ENCODE results near the gene HIVEP3. TPM values are rescaled to one million over a fixed set of nuclear protein-coding genes. Genes with fewer than 3 reads are reported as not detected.

Gene HIVEP3
- total RNA-seq, 6 experiments from 2014 or later: 1.4 to 3.9 (median 2.2) TPM

DNA sequence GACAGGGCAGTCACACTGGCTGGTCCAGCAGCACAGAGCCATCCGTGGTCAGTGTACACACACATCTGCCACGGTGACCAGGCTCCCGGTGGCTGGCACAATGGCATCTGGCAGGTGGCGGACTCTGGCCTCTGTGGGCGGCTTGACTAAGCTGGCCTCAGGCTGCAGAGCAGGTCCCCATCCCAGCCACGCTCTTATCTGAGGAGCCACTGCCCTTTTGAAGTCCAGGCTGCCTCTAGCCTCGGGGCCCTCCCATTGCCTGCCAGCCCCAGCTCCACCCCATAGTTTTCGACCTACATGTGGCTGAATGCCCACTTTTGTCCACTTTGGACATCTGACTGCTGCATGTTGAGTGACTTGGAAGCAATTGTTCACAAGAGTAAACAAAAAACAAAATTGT, 404.3 kb downstream of the HIVEP3 start:
- 28% methylated on average over 4 of the region's 8 CpGs for WGBS (ENCODE audit: insufficient coverage, low coverage, low lambda C conversion rate, missing lambda C conversion rate)
- no peak overlapping the region for H3K27ac ChIP-seq

DNA sequence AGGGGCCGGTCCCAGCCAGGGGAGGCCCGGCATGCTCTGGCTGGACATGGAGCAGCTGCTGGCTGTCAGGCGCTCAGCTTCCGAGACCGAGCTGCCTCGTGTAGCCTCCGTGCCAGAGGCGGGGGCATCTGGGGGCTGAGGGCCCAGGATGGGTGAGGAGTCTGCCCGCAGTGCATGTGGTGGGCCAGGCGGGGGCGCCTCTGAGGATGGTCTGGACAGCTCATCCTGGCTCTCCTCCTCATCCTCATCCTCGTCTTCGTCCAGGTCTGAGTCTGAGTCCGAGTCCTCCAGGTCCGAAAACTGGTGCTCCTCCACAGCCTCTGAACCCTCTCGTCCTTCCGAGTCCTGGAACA, 405.4 kb downstream of the HIVEP3 start:
- no peaks in the 10 kb centered on the region for H3K36me3 ChIP-seq
- TF ChIP-seq, protein P1, sequence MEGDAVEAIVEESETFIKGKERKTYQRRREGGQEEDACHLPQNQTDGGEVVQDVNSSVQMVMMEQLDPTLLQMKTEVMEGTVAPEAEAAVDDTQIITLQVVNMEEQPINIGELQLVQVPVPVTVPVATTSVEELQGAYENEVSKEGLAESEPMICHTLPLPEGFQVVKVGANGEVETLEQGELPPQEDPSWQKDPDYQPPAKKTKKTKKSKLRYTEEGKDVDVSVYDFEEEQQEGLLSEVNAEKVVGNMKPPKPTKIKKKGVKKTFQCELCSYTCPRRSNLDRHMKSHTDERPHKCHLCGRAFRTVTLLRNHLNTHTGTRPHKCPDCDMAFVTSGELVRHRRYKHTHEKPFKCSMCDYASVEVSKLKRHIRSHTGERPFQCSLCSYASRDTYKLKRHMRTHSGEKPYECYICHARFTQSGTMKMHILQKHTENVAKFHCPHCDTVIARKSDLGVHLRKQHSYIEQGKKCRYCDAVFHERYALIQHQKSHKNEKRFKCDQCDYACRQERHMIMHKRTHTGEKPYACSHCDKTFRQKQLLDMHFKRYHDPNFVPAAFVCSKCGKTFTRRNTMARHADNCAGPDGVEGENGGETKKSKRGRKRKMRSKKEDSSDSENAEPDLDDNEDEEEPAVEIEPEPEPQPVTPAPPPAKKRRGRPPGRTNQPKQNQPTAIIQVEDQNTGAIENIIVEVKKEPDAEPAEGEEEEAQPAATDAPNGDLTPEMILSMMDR (IDR thresholded peaks at IDR 0.05): peak in 1 of 4 donors; percentile 9
- TF ChIP-seq POLR2A (IDR thresholded peaks at IDR 0.05): no peak
- ATAC-seq (no peak), DNase-seq (no peak)
- H3K4me1 ChIP-seq: peaks cover 0 to 13% (median 3%) of the 10 kb centered on the region in 4 donors
- WGBS (ENCODE audit: insufficient coverage, low coverage, low lambda C conversion rate, missing lambda C conversion rate): no CpG with 5 or more reads among the region's 17 CpGs
- no peak overlapping the region for H3K27ac ChIP-seq
- intact Hi-C loops (cut with DNase I): no loop called here
- no peaks in the 10 kb centered on the region for H3K9me3 ChIP-seq
- H3K4me3 ChIP-seq: no peak overlapping the region
- no peaks in the 10 kb centered on the region for H3K27me3 ChIP-seq

More for the DNA sequence above, 404.3 kb downstream of the HIVEP3 start:
- peak; percentile 70 to 86 (median 72) for DNase-seq
- H3K27me3 ChIP-seq: no peaks in the 10 kb centered on the region
- ATAC-seq: peak; percentile 50 to 78 (median 56)
- intact Hi-C loops (cut with DNase I): no loop called here
- H3K9me3 ChIP-seq: no peaks in the 10 kb centered on the region
- H3K4me3 ChIP-seq: no peak overlapping the region
- no peak for TF ChIP-seq POLR2A (IDR thresholded peaks at IDR 0.05)
- TF ChIP-seq, protein P1 (IDR thresholded peaks at IDR 0.05): no peak
- no peaks in the 10 kb centered on the region for H3K36me3 ChIP-seq
- peaks cover 0 to 13% (median 3%) of the 10 kb centered on the region in 4 donors for H3K4me1 ChIP-seq

DNA sequence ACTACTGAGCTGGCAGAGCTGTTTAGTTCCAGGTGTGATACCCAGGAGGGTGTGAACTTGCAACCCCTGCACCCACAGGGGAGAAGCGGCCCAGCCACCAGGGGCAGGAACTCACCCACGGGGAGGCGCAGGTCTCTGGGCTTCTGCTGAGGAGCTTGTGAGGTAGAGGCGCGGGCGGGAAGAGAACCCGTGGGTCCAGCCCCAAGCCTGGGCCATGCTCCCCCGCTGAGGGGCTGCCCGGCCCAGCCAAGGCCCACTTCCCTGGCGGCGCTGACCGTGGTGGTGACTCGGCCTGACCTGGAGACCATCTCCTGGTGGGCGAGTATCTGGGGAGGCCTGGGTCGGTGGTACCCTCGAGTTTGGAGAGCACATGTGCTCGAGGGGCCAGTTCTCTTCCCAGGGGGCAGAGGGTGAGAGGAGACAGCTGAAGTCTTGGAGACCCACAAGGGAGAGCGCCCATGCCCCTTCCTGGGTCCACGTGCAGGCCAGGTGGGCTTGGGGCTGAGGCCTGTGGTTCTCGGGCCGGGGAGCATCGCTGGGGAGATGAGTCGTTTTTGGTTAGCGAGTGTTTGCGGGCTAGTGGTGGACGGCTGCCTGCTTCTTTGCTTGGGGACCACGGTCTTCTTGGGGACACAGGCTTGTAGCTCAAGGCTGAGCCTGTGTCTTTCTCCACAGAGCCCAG, 405.9 kb downstream of the HIVEP3 start:
- H3K27ac ChIP-seq: no peak overlapping the region
- DNase-seq (no peak), ATAC-seq (no peak)
- WGBS (ENCODE audit: insufficient coverage, low coverage, low lambda C conversion rate, missing lambda C conversion rate): 93% methylated on average over 3 of the region's 27 CpGs
- H3K4me1 ChIP-seq: peaks cover 0 to 13% (median 3%) of the 10 kb centered on the region in 4 donors
- H3K36me3 ChIP-seq: no peaks in the 10 kb centered on the region
- no peak for TF ChIP-seq POLR2A (IDR thresholded peaks at IDR 0.05)
- TF ChIP-seq, protein P1 (IDR thresholded peaks at IDR 0.05): no peak
- H3K4me3 ChIP-seq: no peak overlapping the region
- no peaks in the 10 kb centered on the region for H3K27me3 ChIP-seq
- no peaks in the 10 kb centered on the region for H3K9me3 ChIP-seq
- intact Hi-C loops (cut with DNase I): no loop called here

DNA sequence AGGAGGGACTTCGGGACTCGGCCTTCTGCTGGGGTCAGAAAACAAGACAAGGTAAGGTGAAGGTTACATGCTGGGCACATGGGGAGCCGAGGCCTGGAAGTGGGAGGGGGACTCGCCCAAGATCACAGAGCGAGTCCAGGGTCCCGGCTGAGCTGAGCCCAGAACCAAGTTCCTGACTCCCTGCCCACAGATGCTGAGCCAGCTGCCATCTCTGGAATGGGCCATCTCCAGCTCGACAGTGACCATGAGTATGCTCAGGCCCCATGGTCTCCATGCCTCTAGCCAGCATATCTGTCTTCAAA, 407.5 kb downstream of the HIVEP3 start:
- Histone ChIP-seq H3K27ac (no peak overlapping the region), H3K36me3 (no peaks in the 10 kb centered on the region), H3K4me3 (no peak overlapping the region), H3K4me1 (peaks cover 0 to 5% (median under 1%) of the 10 kb centered on the region in 4 donors), H3K9me3 (no peaks in the 10 kb centered on the region), H3K27me3 (no peaks in the 10 kb centered on the region)
- no CpG with 5 or more reads among the region's 7 CpGs for WGBS (ENCODE audit: insufficient coverage, low coverage, low lambda C conversion rate, missing lambda C conversion rate)
- intact Hi-C loops (cut with DNase I): no loop called here
- ATAC-seq (no peak), DNase-seq (no peak)
- TF ChIP-seq, protein P1 (IDR thresholded peaks at IDR 0.05): no peak
- no peak for TF ChIP-seq POLR2A (IDR thresholded peaks at IDR 0.05)

Data from right lobe of liver (tissue), 6 donors.